GM19351 (cell line): ENCODE measurements around the gene CREG1.

ENCODE experiments used
- ATAC-seq: cut with Tn5 transposase; IDR thresholded peaks from one replicate; pipeline ENCODE4 v1.9.1; 2021; ENCODE audit warnings: mild to moderate bottlenecking, moderate library complexity; ENCODE audit not compliant: unreplicated experiment

CREG1 gene

GRCh38 chr1:167509587-167509986 is 44.0 kb downstream of the CREG1 start:
- no peak for ATAC-seq

- ATAC-seq = no peak
Measured at GRCh38 chr1:167507719-167508118, 45.8 kb downstream of the CREG1 start.

GRCh38 chr1:167504467-167504827 is 49.1 kb downstream of the CREG1 start:
- no peak for ATAC-seq

- ATAC-seq = no peak
Measured at GRCh38 chr1:167503626-167504466, 49.7 kb downstream of the CREG1 start.

- ATAC-seq = no peak
Measured at GRCh38 chr1:167502719-167503462, 50.7 kb downstream of the CREG1 start.

GRCh38 chr1:167502192-167502551 is 51.4 kb downstream of the CREG1 start:
- no peak for ATAC-seq

GRCh38 chr1:167501515-167502191 is 51.9 kb downstream of the CREG1 start:
- ATAC-seq = no peak

GRCh38 chr1:167500283-167500860 is 53.2 kb downstream of the CREG1 start:
- no peak for ATAC-seq

GRCh38 chr1:167499664-167500101 is 53.9 kb downstream of the CREG1 start:
- ATAC-seq = peak; percentile 97

GRCh38 chr1:167499106-167499505 is 54.5 kb downstream of the CREG1 start:
- no peak for ATAC-seq

GRCh38 chr1:167496797-167497619 is 56.6 kb downstream of the CREG1 start:
- no peak for ATAC-seq

- no peak for ATAC-seq
Measured at GRCh38 chr1:167493372-167493771, 60.2 kb downstream of the CREG1 start.

GRCh38 chr1:167492481-167492910 is 61.1 kb downstream of the CREG1 start:
- no peak for ATAC-seq

GRCh38 chr1:167491586-167492461 is 61.7 kb downstream of the CREG1 start:
- no peak for ATAC-seq
